Measurements from ENCODE around the gene ANXA9.

Gene ANXA9

GRCh38 chr1:150985179-150985825 is 3.2 kb downstream of the ANXA9 start (continued):
- peak; percentile 26 for TF ChIP-seq PATZ1 (tag by site-specific recombination; IDR thresholded peaks at IDR 0.05)
- TF ChIP-seq ZNF10 (tag by site-specific recombination; IDR thresholded peaks at IDR 0.05), result no peak
- no peak for TF ChIP-seq ZBTB49 (tag by site-specific recombination; IDR thresholded peaks at IDR 0.05; ENCODE audit: low read depth)
- TF ChIP-seq MEIS1 (CRISPR knock-in tag; IDR thresholded peaks at IDR 0.05; ENCODE audit: borderline replicate concordance), result no peak
- TF ChIP-seq ZNF701 (tag by site-specific recombination; IDR thresholded peaks at IDR 0.05), result no peak
- no peak for TF ChIP-seq PRDM6 (tag by site-specific recombination; IDR thresholded peaks at IDR 0.05)
- no peak for TF ChIP-seq HOXC10 (CRISPR knock-in tag; IDR thresholded peaks at IDR 0.05)
- TF ChIP-seq ZNF280D (tag by site-specific recombination; IDR thresholded peaks at IDR 0.05), result no peak
- no peak for TF ChIP-seq ZNF624 (tag by site-specific recombination; IDR thresholded peaks at IDR 0.05)
- no peak for TF ChIP-seq ZNF548 (tag by site-specific recombination; IDR thresholded peaks at IDR 0.05)
- TF ChIP-seq REPIN1 (tag by site-specific recombination; IDR thresholded peaks at IDR 0.05; ENCODE audit: low read depth), result no peak
- TF ChIP-seq ZFP37 (tag by site-specific recombination; IDR thresholded peaks at IDR 0.05), result no peak
- no peak for TF ChIP-seq ZNF645 (tag by site-specific recombination; IDR thresholded peaks at IDR 0.05)
- no peak for TF ChIP-seq SP3 (tag by site-specific recombination; IDR thresholded peaks at IDR 0.05)
- TF ChIP-seq TSHZ1 (tag by site-specific recombination; IDR thresholded peaks at IDR 0.05; ENCODE audit: borderline replicate concordance), result no peak
- TF ChIP-seq ZNF302 (tag by site-specific recombination; IDR thresholded peaks at IDR 0.05; ENCODE audit: low read depth), result no peak
- TF ChIP-seq PRDM1 (tag by site-specific recombination; IDR thresholded peaks at IDR 0.05), result peak; percentile 68
- TF ChIP-seq ZNF639 (tag by site-specific recombination; IDR thresholded peaks at IDR 0.05), result 0 out of 2 replicates have a peak, but pooled peaks have one; percentile 22
- TF ChIP-seq ZFHX2 (tag by site-specific recombination; conservative IDR thresholded peaks at IDR 0.05), result 0 out of 2 replicates have a peak, but pooled peaks have one; percentile 5
- 0 out of 2 replicates have a peak, but pooled peaks have one; percentile 41 for TF ChIP-seq ZNF596 (tag by site-specific recombination; IDR thresholded peaks at IDR 0.05)
- TF ChIP-seq ZNF248 (tag by site-specific recombination; IDR thresholded peaks at IDR 0.05), result no peak
- TF ChIP-seq KLF8 (tag by site-specific recombination; IDR thresholded peaks at IDR 0.05), result 0 out of 2 replicates have a peak, but pooled peaks have one; percentile 10
- TF ChIP-seq ZXDB (tag by site-specific recombination; IDR thresholded peaks at IDR 0.05), result no peak
